ENCODE results near the gene COCH.

The COCH gene

GRCh38 chr14:30853946-30854345, 20.4 kb upstream of the COCH start:
- Histone ChIP-seq H3K27ac (ENCODE audit: low read depth, low read length, severe bottlenecking) (no peak overlapping the region), H3K4me1 (ENCODE audit: control insufficient read depth, insufficient read depth, low read length, poor library complexity, severe bottlenecking) (no peaks in the 10 kb centered on the region), H3K36me3 (ENCODE audit: control insufficient read depth, insufficient read depth, low read length) (no peaks in the 10 kb centered on the region), H3K9me3 (ENCODE audit: control insufficient read depth, low read length) (no peaks in the 10 kb centered on the region), H3K4me3 (ENCODE audit: extremely low read depth, insufficient read depth, low read length, poor library complexity, severe bottlenecking) (no peak overlapping the region)

GRCh38 chr14:30854492-30854891, 19.9 kb upstream of the COCH start:
- H3K4me1 ChIP-seq (ENCODE audit: control insufficient read depth, insufficient read depth, low read length, poor library complexity, severe bottlenecking), result no peaks in the 10 kb centered on the region
- no peaks in the 10 kb centered on the region for H3K36me3 ChIP-seq (ENCODE audit: control insufficient read depth, insufficient read depth, low read length)
- no peak overlapping the region for H3K4me3 ChIP-seq (ENCODE audit: extremely low read depth, insufficient read depth, low read length, poor library complexity, severe bottlenecking)
- H3K9me3 ChIP-seq (ENCODE audit: control insufficient read depth, low read length), result no peaks in the 10 kb centered on the region
- H3K27ac ChIP-seq (ENCODE audit: low read depth, low read length, severe bottlenecking), result no peak overlapping the region

- Histone ChIP-seq H3K9me3 (ENCODE audit: control insufficient read depth, low read length) (no peaks in the 10 kb centered on the region), H3K4me3 (ENCODE audit: extremely low read depth, insufficient read depth, low read length, poor library complexity, severe bottlenecking) (no peak overlapping the region), H3K36me3 (ENCODE audit: control insufficient read depth, insufficient read depth, low read length) (no peaks in the 10 kb centered on the region), H3K27ac (ENCODE audit: low read depth, low read length, severe bottlenecking) (no peak overlapping the region), H3K4me1 (ENCODE audit: control insufficient read depth, insufficient read depth, low read length, poor library complexity, severe bottlenecking) (no peaks in the 10 kb centered on the region)
- 80 to 100% methylated on average over 2 of the region's 6 CpGs for WGBS, 2 experiments (ENCODE audit: insufficient coverage in 2 of 2)
These were observed 18.9 kb upstream of the COCH start for GRCh38 chr14:30855345-30856037.

GRCh38 chr14:30861200-30861599, 13.2 kb upstream of the COCH start:
- no peaks in the 10 kb centered on the region for H3K9me3 ChIP-seq (ENCODE audit: control insufficient read depth, low read length)
- H3K36me3 ChIP-seq (ENCODE audit: control insufficient read depth, insufficient read depth, low read length), result no peaks in the 10 kb centered on the region
- H3K4me1 ChIP-seq (ENCODE audit: control insufficient read depth, insufficient read depth, low read length, poor library complexity, severe bottlenecking), result no peaks in the 10 kb centered on the region
- WGBS, 2 experiments (ENCODE audit: insufficient coverage in 2 of 2), result 100% methylated on average over 1 of the region's 1 CpG
- H3K4me3 ChIP-seq (ENCODE audit: extremely low read depth, insufficient read depth, low read length, poor library complexity, severe bottlenecking), result no peak overlapping the region
- H3K27ac ChIP-seq (ENCODE audit: low read depth, low read length, severe bottlenecking), result no peak overlapping the region

- WGBS, 2 experiments (ENCODE audit: insufficient coverage in 2 of 2), result 86 to 100% methylated on average over 1 to 2 of the region's 5 CpGs
- H3K4me3 ChIP-seq (ENCODE audit: extremely low read depth, insufficient read depth, low read length, poor library complexity, severe bottlenecking), result no peak overlapping the region
These were observed 9.4 kb upstream of the COCH start for GRCh38 chr14:30864934-30865333.

GRCh38 chr14:30868736-30869135, 5.6 kb upstream of the COCH start:
- H3K4me3 ChIP-seq (ENCODE audit: extremely low read depth, insufficient read depth, low read length, poor library complexity, severe bottlenecking), result no peak overlapping the region
- no peaks in the 10 kb centered on the region for H3K9me3 ChIP-seq (ENCODE audit: control insufficient read depth, low read length)
- 93 to 94% methylated on average over 3 to 4 of the region's 5 CpGs for WGBS, 2 experiments (ENCODE audit: insufficient coverage in 2 of 2)
- H3K4me1 ChIP-seq (ENCODE audit: control insufficient read depth, insufficient read depth, low read length, poor library complexity, severe bottlenecking), result no peaks in the 10 kb centered on the region
- H3K27ac ChIP-seq (ENCODE audit: low read depth, low read length, severe bottlenecking), result no peak overlapping the region
- no peaks in the 10 kb centered on the region for H3K36me3 ChIP-seq (ENCODE audit: control insufficient read depth, insufficient read depth, low read length)

More at GRCh38 chr14:30864934-30865333, 9.4 kb upstream of the COCH start:
- no peak overlapping the region for H3K27ac ChIP-seq (ENCODE audit: low read depth, low read length, severe bottlenecking)
- no peaks in the 10 kb centered on the region for H3K9me3 ChIP-seq (ENCODE audit: control insufficient read depth, low read length)
- H3K4me1 ChIP-seq (ENCODE audit: control insufficient read depth, insufficient read depth, low read length, poor library complexity, severe bottlenecking), result no peaks in the 10 kb centered on the region
- H3K36me3 ChIP-seq (ENCODE audit: control insufficient read depth, insufficient read depth, low read length), result no peaks in the 10 kb centered on the region

- no peaks in the 10 kb centered on the region for H3K36me3 ChIP-seq (ENCODE audit: control insufficient read depth, insufficient read depth, low read length)
- H3K4me1 ChIP-seq (ENCODE audit: control insufficient read depth, insufficient read depth, low read length, poor library complexity, severe bottlenecking), result no peaks in the 10 kb centered on the region
- H3K27ac ChIP-seq (ENCODE audit: low read depth, low read length, severe bottlenecking), result no peak overlapping the region
- no peak overlapping the region for H3K4me3 ChIP-seq (ENCODE audit: extremely low read depth, insufficient read depth, low read length, poor library complexity, severe bottlenecking)
- H3K9me3 ChIP-seq (ENCODE audit: control insufficient read depth, low read length), result no peaks in the 10 kb centered on the region
- WGBS, 2 experiments (ENCODE audit: insufficient coverage in 2 of 2), result no CpG with 5 or more reads among the region's 2 CpGs
These were observed 4.7 kb upstream of the COCH start for GRCh38 chr14:30869551-30870155.

- no peak overlapping the region for H3K27ac ChIP-seq (ENCODE audit: low read depth, low read length, severe bottlenecking)
- no peaks in the 10 kb centered on the region for H3K9me3 ChIP-seq (ENCODE audit: control insufficient read depth, low read length)
- 29% methylated on average over 1 of the region's 1 CpG; no CpG with 5 or more reads in 1 of the 2 experiments for WGBS, 2 experiments (ENCODE audit: insufficient coverage in 2 of 2)
- H3K4me3 ChIP-seq (ENCODE audit: extremely low read depth, insufficient read depth, low read length, poor library complexity, severe bottlenecking), result no peak overlapping the region
- no peaks in the 10 kb centered on the region for H3K36me3 ChIP-seq (ENCODE audit: control insufficient read depth, insufficient read depth, low read length)
- H3K4me1 ChIP-seq (ENCODE audit: control insufficient read depth, insufficient read depth, low read length, poor library complexity, severe bottlenecking), result no peaks in the 10 kb centered on the region
These were observed 1.8 kb upstream of the COCH start for GRCh38 chr14:30872602-30873001.

- Histone ChIP-seq H3K4me3 (ENCODE audit: extremely low read depth, insufficient read depth, low read length, poor library complexity, severe bottlenecking) (peak overlapping the region; percentile 53), H3K27ac (ENCODE audit: low read depth, low read length, severe bottlenecking) (no peak overlapping the region)
- 71 to 78% methylated on average over 12 to 18 of the region's 20 CpGs for WGBS, 2 experiments (ENCODE audit: insufficient coverage in 2 of 2)
These were observed 845 bp upstream of the COCH start for GRCh38 chr14:30873308-30874119.

GRCh38 chr14:30874999-30875787, 834 bp downstream of the COCH start:
- H3K4me3 ChIP-seq (ENCODE audit: extremely low read depth, insufficient read depth, low read length, poor library complexity, severe bottlenecking), result peak overlapping the region; percentile 53
- H3K36me3 ChIP-seq (ENCODE audit: control insufficient read depth, insufficient read depth, low read length), result no peaks in the 10 kb centered on the region
- no peaks in the 10 kb centered on the region for H3K9me3 ChIP-seq (ENCODE audit: control insufficient read depth, low read length)
- no peaks in the 10 kb centered on the region for H3K4me1 ChIP-seq (ENCODE audit: control insufficient read depth, insufficient read depth, low read length, poor library complexity, severe bottlenecking)
- 3 to 11% methylated on average over 33 of the region's 48 CpGs for WGBS, 2 experiments (ENCODE audit: insufficient coverage in 2 of 2)
- no peak overlapping the region for H3K27ac ChIP-seq (ENCODE audit: low read depth, low read length, severe bottlenecking)

More at GRCh38 chr14:30873308-30874119, 845 bp upstream of the COCH start:
- H3K36me3 ChIP-seq (ENCODE audit: control insufficient read depth, insufficient read depth, low read length), result no peaks in the 10 kb centered on the region
- H3K4me1 ChIP-seq (ENCODE audit: control insufficient read depth, insufficient read depth, low read length, poor library complexity, severe bottlenecking), result no peaks in the 10 kb centered on the region
- no peaks in the 10 kb centered on the region for H3K9me3 ChIP-seq (ENCODE audit: control insufficient read depth, low read length)

Data from mesodermal cell (in vitro differentiated cells).